ENCODE results near the gene BRF1.

Gene BRF1

GRCh38 chr14:105249182-105250007 is 51.4 kb downstream of the BRF1 start:
- DNase-seq (ENCODE audit: low read depth, low spot score) = no peak
- TF ChIP-seq EZH2 (IDR thresholded peaks at IDR 0.05) (no peak), FOXP2 (optimal IDR thresholded peaks at IDR 0.05; ENCODE audit: control extremely low read depth, extremely low read length, insufficient read depth) (no peak), POLR2AphosphoS5 (IDR thresholded peaks at IDR 0.05; ENCODE audit: borderline replicate concordance, low read depth, low read length) (no peak)
- H3K36me3 ChIP-seq (ENCODE audit: insufficient read depth, low read length) = peaks cover 17% of the 10 kb centered on the region
- no peak overlapping the region for H3K27ac ChIP-seq
- H3K9ac ChIP-seq (ENCODE audit: insufficient read length) = peak overlapping the region; percentile 77
- H3K4me3 ChIP-seq = peak overlapping the region; percentile 86
- no peaks in the 10 kb centered on the region for H3K9me3 ChIP-seq (ENCODE audit: low read depth, low read length)

- Histone ChIP-seq H3K4me3 (peak within 1 kb of the TSS; percentile 88), H3K9me3 (ENCODE audit: low read depth, low read length) (no peaks in the 10 kb centered on the region), H3K36me3 (ENCODE audit: insufficient read depth, low read length) (peaks cover 17% of the 10 kb centered on the region), H3K9ac (ENCODE audit: insufficient read length) (peak within 1 kb of the TSS; percentile 77), H3K27ac (no peak within 1 kb of the TSS)
- peak; percentile 65; the same call in 1 of the 2 replicates for TF ChIP-seq POLR2AphosphoS5 (IDR thresholded peaks at IDR 0.05; ENCODE audit: borderline replicate concordance, low read depth, low read length)
- no peak for TF ChIP-seq FOXP2 (optimal IDR thresholded peaks at IDR 0.05; ENCODE audit: control extremely low read depth, extremely low read length, insufficient read depth)
- no peak for DNase-seq (ENCODE audit: low read depth, low spot score)
These were observed 52.2 kb downstream of the BRF1 start, which contains the start of gene BTBD6 for GRCh38 chr14:105248368-105249181. BTBD6 (plus strand) TSS chr14:105248533; CDS start chr14:105248712, 179 bp downstream.

- H3K36me3 ChIP-seq (ENCODE audit: insufficient read depth, low read length) = peaks cover 17% of the 10 kb centered on the region
These were observed 53.0 kb downstream of the BRF1 start for GRCh38 chr14:105247715-105248367.

GRCh38 chr14:105247026-105247425 is 53.8 kb downstream of the BRF1 start:
- TF ChIP-seq POLR2AphosphoS5 (IDR thresholded peaks at IDR 0.05; ENCODE audit: borderline replicate concordance, low read depth, low read length) = no peak
- no peak for TF ChIP-seq FOXP2 (optimal IDR thresholded peaks at IDR 0.05; ENCODE audit: control extremely low read depth, extremely low read length, insufficient read depth)
- DNase-seq (ENCODE audit: low read depth, low spot score) = no peak
- no peaks in the 10 kb centered on the region for H3K9me3 ChIP-seq (ENCODE audit: low read depth, low read length)
- no peak overlapping the region for H3K4me3 ChIP-seq
- peaks cover 19% of the 10 kb centered on the region for H3K36me3 ChIP-seq (ENCODE audit: insufficient read depth, low read length)
- no peak overlapping the region for H3K27ac ChIP-seq
- H3K9ac ChIP-seq (ENCODE audit: insufficient read length) = no peak overlapping the region

More at GRCh38 chr14:105247715-105248367, 53.0 kb downstream of the BRF1 start:
- DNase-seq (ENCODE audit: low read depth, low spot score) = no peak
- H3K4me3 ChIP-seq = peak overlapping the region; percentile 88
- no peaks in the 10 kb centered on the region for H3K9me3 ChIP-seq (ENCODE audit: low read depth, low read length)
- H3K9ac ChIP-seq (ENCODE audit: insufficient read length) = peak overlapping the region; percentile 58
- no peak for TF ChIP-seq FOXP2 (optimal IDR thresholded peaks at IDR 0.05; ENCODE audit: control extremely low read depth, extremely low read length, insufficient read depth)
- no peak for TF ChIP-seq POLR2AphosphoS5 (IDR thresholded peaks at IDR 0.05; ENCODE audit: borderline replicate concordance, low read depth, low read length)
- no peak for TF ChIP-seq EZH2 (IDR thresholded peaks at IDR 0.05)
- H3K27ac ChIP-seq = no peak overlapping the region

- no peak for DNase-seq (ENCODE audit: low read depth, low spot score)
- Histone ChIP-seq H3K27ac (no peak overlapping the region), H3K36me3 (ENCODE audit: insufficient read depth, low read length) (peaks cover 10% of the 10 kb centered on the region; the same call in 1 of the 2 replicates), H3K9me3 (ENCODE audit: low read depth, low read length) (no peaks in the 10 kb centered on the region), H3K9ac (ENCODE audit: insufficient read length) (no peak overlapping the region), H3K4me3 (no peak overlapping the region)
- TF ChIP-seq FOXP2 (optimal IDR thresholded peaks at IDR 0.05; ENCODE audit: control extremely low read depth, extremely low read length, insufficient read depth) = no peak
- no peak for TF ChIP-seq EZH2 (IDR thresholded peaks at IDR 0.05)
- no peak for TF ChIP-seq POLR2AphosphoS5 (IDR thresholded peaks at IDR 0.05; ENCODE audit: borderline replicate concordance, low read depth, low read length)
These were observed 56.5 kb downstream of the BRF1 start for GRCh38 chr14:105244334-105244733.

GRCh38 chr14:105241641-105242040 is 59.2 kb downstream of the BRF1 start:
- H3K4me3 ChIP-seq = no peak overlapping the region
- H3K9me3 ChIP-seq (ENCODE audit: low read depth, low read length) = no peaks in the 10 kb centered on the region
- H3K27ac ChIP-seq = no peak overlapping the region
- DNase-seq (ENCODE audit: low read depth, low spot score) = no peak
- TF ChIP-seq EZH2 (IDR thresholded peaks at IDR 0.05) (no peak), FOXP2 (optimal IDR thresholded peaks at IDR 0.05; ENCODE audit: control extremely low read depth, extremely low read length, insufficient read depth) (no peak), POLR2AphosphoS5 (IDR thresholded peaks at IDR 0.05; ENCODE audit: borderline replicate concordance, low read depth, low read length) (no peak)
- no peak overlapping the region for H3K9ac ChIP-seq (ENCODE audit: insufficient read length)
- H3K36me3 ChIP-seq (ENCODE audit: insufficient read depth, low read length) = peaks cover 10% of the 10 kb centered on the region; the same call in 1 of the 2 replicates

GRCh38 chr14:105240811-105241576 is 59.8 kb downstream of the BRF1 start:
- Histone ChIP-seq H3K4me3 (no peak overlapping the region), H3K36me3 (ENCODE audit: insufficient read depth, low read length) (peaks cover 10% of the 10 kb centered on the region; the same call in 1 of the 2 replicates), H3K9ac (ENCODE audit: insufficient read length) (no peak overlapping the region), H3K27ac (no peak overlapping the region), H3K9me3 (ENCODE audit: low read depth, low read length) (no peaks in the 10 kb centered on the region)
- DNase-seq (ENCODE audit: low read depth, low spot score) = no peak
- TF ChIP-seq POLR2AphosphoS5 (IDR thresholded peaks at IDR 0.05; ENCODE audit: borderline replicate concordance, low read depth, low read length) = no peak
- no peak for TF ChIP-seq FOXP2 (optimal IDR thresholded peaks at IDR 0.05; ENCODE audit: control extremely low read depth, extremely low read length, insufficient read depth)
- no peak for TF ChIP-seq EZH2 (IDR thresholded peaks at IDR 0.05)

Measured in SK-N-MC (cell line).